Fibroblast of peridontal ligament (primary cell): ENCODE measurements around the gene NLE1.
"Not testable (repeated sequence)": the region's sequence is repeated elsewhere in the genome, so short reads cannot be mapped to it uniquely, and the experiment has no call there.

Experiments
- DNase-seq: peaks from one replicate; pipeline ENCODE4 v3.0.0-alpha.2; 2010; ENCODE audit errors: extremely low read depth

The NLE1 gene

GRCh38 chr17:35162755-35163154, 20.7 kb upstream of the NLE1 start:
- no peak for DNase-seq

- DNase-seq, result no peak
Observed at GRCh38 chr17:35161281-35161761, 19.2 kb upstream of the NLE1 start.

GRCh38 chr17:35160354-35161201, 18.5 kb upstream of the NLE1 start:
- no peak for DNase-seq

GRCh38 chr17:35159940-35160339, 17.8 kb upstream of the NLE1 start:
- DNase-seq, result no peak

GRCh38 chr17:35155246-35155645, 13.1 kb upstream of the NLE1 start:
- DNase-seq, result no peak

GRCh38 chr17:35154196-35155165, 12.4 kb upstream of the NLE1 start:
- DNase-seq, result no peak

- DNase-seq, result no peak
Observed at GRCh38 chr17:35152421-35153140, 10.5 kb upstream of the NLE1 start.

GRCh38 chr17:35151080-35151479, 9.0 kb upstream of the NLE1 start:
- not testable (repeated sequence) for DNase-seq

- DNase-seq, result no peak
Observed at GRCh38 chr17:35149941-35150340, 7.8 kb upstream of the NLE1 start.

- DNase-seq, result no peak
Observed at GRCh38 chr17:35148144-35148543, 6.0 kb upstream of the NLE1 start.

GRCh38 chr17:35147375-35147905, 5.3 kb upstream of the NLE1 start, which contains the start of gene UNC45B:
Gene UNC45B (plus strand): TSS chr17:35147817. CDS start chr17:35148264, 447 bp downstream.
- DNase-seq, result no peak

GRCh38 chr17:35146214-35146833, 4.2 kb upstream of the NLE1 start:
- no peak for DNase-seq

- no peak for DNase-seq
Observed at GRCh38 chr17:35144840-35145239, 2.7 kb upstream of the NLE1 start.

- no peak for DNase-seq
Observed at GRCh38 chr17:35142467-35142796, 329 bp upstream of the NLE1 start.

- DNase-seq, result no peak
Observed at GRCh38 chr17:35138218-35138617, 3.9 kb downstream of the NLE1 start.

- DNase-seq, result no peak
Observed at GRCh38 chr17:35135322-35135721, 6.8 kb downstream of the NLE1 start.

- DNase-seq, result no peak
Observed at GRCh38 chr17:35132816-35133550, 9.1 kb downstream of the NLE1 start.

- no peak for DNase-seq
Observed at GRCh38 chr17:35132099-35132498, 10.0 kb downstream of the NLE1 start.

GRCh38 chr17:35130392-35130791, 11.7 kb downstream of the NLE1 start:
- DNase-seq, result no peak

GRCh38 chr17:35129973-35130351, 12.1 kb downstream of the NLE1 start:
- DNase-seq, result no peak
